ENCODE measurements around the gene ITGA3.
A peak's percentile ranks its signal among the peaks of the same experiment; 100 is the strongest.

The ITGA3 gene

GRCh38 chr17:50026837-50027171 is 29.1 kb upstream of the ITGA3 start:
- DNase-seq (ENCODE audit: extremely low read depth, low read depth), result peak; percentile 65
- TF ChIP-seq CTCF (IDR thresholded peaks at IDR 0.05; ENCODE audit: low read depth, low read length, missing control alignments), result peak; percentile 85
- peak overlapping the region; percentile 29 for H3K4me3 ChIP-seq (replicated peaks; ENCODE audit: low read depth, low read length)

- H3K4me3 ChIP-seq (replicated peaks; ENCODE audit: low read depth, low read length), result peak overlapping the region; percentile 29
- peak; percentile 78 for DNase-seq (ENCODE audit: extremely low read depth, low read depth)
- no peak for TF ChIP-seq CTCF (IDR thresholded peaks at IDR 0.05; ENCODE audit: low read depth, low read length, missing control alignments)
Measured at GRCh38 chr17:50027172-50027880, 28.6 kb upstream of the ITGA3 start.

GRCh38 chr17:50027881-50028735 is 27.8 kb upstream of the ITGA3 start:
- peak overlapping the region; percentile 29; the same call in 1 of the 2 replicates for H3K4me3 ChIP-seq (replicated peaks; ENCODE audit: low read depth, low read length)
- no peak for DNase-seq (ENCODE audit: extremely low read depth, low read depth)
- no peak for TF ChIP-seq CTCF (IDR thresholded peaks at IDR 0.05; ENCODE audit: low read depth, low read length, missing control alignments)

- H3K4me3 ChIP-seq (replicated peaks; ENCODE audit: low read depth, low read length), result no peak overlapping the region
- no peak for DNase-seq (ENCODE audit: extremely low read depth, low read depth)
- TF ChIP-seq CTCF (IDR thresholded peaks at IDR 0.05; ENCODE audit: low read depth, low read length, missing control alignments), result no peak
Measured at GRCh38 chr17:50028736-50029120, 27.2 kb upstream of the ITGA3 start.

GRCh38 chr17:50029185-50029584 is 26.7 kb upstream of the ITGA3 start:
- no peak for TF ChIP-seq CTCF (IDR thresholded peaks at IDR 0.05; ENCODE audit: low read depth, low read length, missing control alignments)
- no peak overlapping the region for H3K4me3 ChIP-seq (replicated peaks; ENCODE audit: low read depth, low read length)
- no peak for DNase-seq (ENCODE audit: extremely low read depth, low read depth)

GRCh38 chr17:50033316-50033715 is 22.6 kb upstream of the ITGA3 start:
- H3K4me3 ChIP-seq (replicated peaks; ENCODE audit: low read depth, low read length), result no peak overlapping the region
- TF ChIP-seq CTCF (IDR thresholded peaks at IDR 0.05; ENCODE audit: low read depth, low read length, missing control alignments), result no peak
- no peak for DNase-seq (ENCODE audit: extremely low read depth, low read depth)
